IMR-90 (cell line): ENCODE data around the gene AMPD3. TPM values are rescaled to one million over a fixed set of nuclear protein-coding genes. Genes with fewer than 3 reads are reported as not detected.

Experiments
- ATAC-seq: fragments of 200-7000 bp; cut with Tn5 transposase; 2 replicates; pipeline ENCODE4 v1.9.1; 2020; ENCODE audit warnings: low read depth, mild to moderate bottlenecking, moderate library complexity
- BruUV-seq: library from RNA; stranded (reverse); fragments of 400-500 nt; replicated peaks from 2 replicates; lab custom pipeline; 2021; lab: Mats Ljungman, UMichigan
- CTCF ChIA-PET: fragments of 300-600 bp; formaldehyde crosslinking; extraction: SDS; loops from one replicate; lab custom pipeline; 2021; ENCODE audit warnings: antibody characterized with exemption; lab: Yijun Ruan, JAX
- POLR2A ChIA-PET: fragments of 300-600 bp; sonication (Branson Sonifier 250); formaldehyde crosslinking; loops from one replicate; lab custom pipeline; 2022; ENCODE audit warnings: antibody characterized with exemption; ENCODE audit not compliant: unreplicated experiment; lab: Charles Lee
- DNase-seq: peaks from one replicate; pipeline ENCODE4 v3.0.0; 2013
- H2AFZ ChIP-seq: replicated peaks from 2 replicates; pipeline ENCODE3; 2013; ENCODE audit warnings: low read length, mild to moderate bottlenecking; ENCODE audit not compliant: poor library complexity
- H2AK5ac ChIP-seq: 2 replicates; pipeline ENCODE4 v1.6.1; 2013; ENCODE audit warnings: low read depth, low read length, inconsistent platforms
- H2AK9ac ChIP-seq: replicated peaks from 2 replicates; pipeline ENCODE3; 2013; ENCODE audit warnings: mild to moderate bottlenecking, low read depth, low read length, moderate library complexity; ENCODE audit not compliant: poor library complexity
- H2BK120ac ChIP-seq: 2 replicates; pipeline ENCODE4 v1.6.1; 2013; ENCODE audit warnings: low read depth, low read length, inconsistent platforms
- H2BK15ac ChIP-seq: 3 replicates; pipeline ENCODE4 v1.6.1; 2013; ENCODE audit warnings: low read depth, low read length, inconsistent platforms
- H2BK20ac ChIP-seq: 2 replicates; pipeline ENCODE4 v1.6.1; 2013; ENCODE audit warnings: low read depth, mild to moderate bottlenecking, inconsistent platforms, low read length, moderate library complexity
- H2BK5ac ChIP-seq: 2 replicates; pipeline ENCODE4 v1.6.1; 2013; ENCODE audit warnings: mild to moderate bottlenecking, low read depth, low read length, inconsistent platforms; ENCODE audit not compliant: poor library complexity, severe bottlenecking
- H3K14ac ChIP-seq: replicated peaks from 2 replicates; pipeline ENCODE4 v1.6.1; 2013; ENCODE audit warnings: low read depth, low read length, inconsistent platforms
- H3K18ac ChIP-seq: 2 replicates; pipeline ENCODE4 v1.6.1; 2013; ENCODE audit warnings: low read depth, low read length, control low read depth
- H3K23ac ChIP-seq: 2 replicates; pipeline ENCODE4 v1.6.1; 2013; ENCODE audit warnings: low read depth, low read length, inconsistent platforms
- H3K27ac ChIP-seq: 2 replicates; pipeline ENCODE4 v1.5.1; 2013; ENCODE audit warnings: mild to moderate bottlenecking, control low read depth, low read length; ENCODE audit not compliant: insufficient read depth
- H3K27me3 ChIP-seq: 2 replicates; pipeline ENCODE4 v1.6.1; 2013; ENCODE audit warnings: low read length; ENCODE audit not compliant: control insufficient read depth, insufficient read depth
- H3K36me3 ChIP-seq: 2 replicates; pipeline ENCODE4 v1.6.1; 2013; ENCODE audit warnings: low read length, mixed read lengths; ENCODE audit not compliant: control insufficient read depth, insufficient read depth
- H3K4ac ChIP-seq: 2 replicates; pipeline ENCODE4 v1.6.1; 2013; ENCODE audit warnings: low read depth, low read length, inconsistent platforms
- H3K4me1 ChIP-seq: 2 replicates; pipeline ENCODE4 v1.6.1; 2013; ENCODE audit warnings: low read length, mixed read lengths; ENCODE audit not compliant: control insufficient read depth, insufficient read depth
- H3K4me2 ChIP-seq: 2 replicates; pipeline ENCODE4 v1.6.1; 2013; ENCODE audit warnings: low read depth, mild to moderate bottlenecking, control low read depth, low read length, moderate library complexity
- H3K4me3 ChIP-seq: 2 replicates; pipeline ENCODE4 v1.5.1; 2013; ENCODE audit warnings: low read depth, mild to moderate bottlenecking, control low read depth, low read length, moderate library complexity; ENCODE audit not compliant: insufficient read depth
- H3K56ac ChIP-seq: 2 replicates; pipeline ENCODE4 v1.6.1; 2013; ENCODE audit warnings: low read length, inconsistent platforms; ENCODE audit not compliant: insufficient read depth; ENCODE audit errors: extremely low read depth
- H3K79me1 ChIP-seq, 2 experiments: 2 replicates each; pipeline ENCODE4 v1.6.1; 2013; ENCODE audit warnings: low read length in 2 of 2, inconsistent platforms in 1 of 2, low read depth in 1 of 2
- H3K9ac ChIP-seq: 2 replicates; pipeline ENCODE4 v1.6.1; 2013; ENCODE audit warnings: low read depth, low read length, control low read depth
- H3K9me1 ChIP-seq: 2 replicates; pipeline ENCODE4 v1.6.1; 2013; ENCODE audit warnings: low read length, inconsistent platforms; ENCODE audit not compliant: insufficient read depth
- H3K9me3 ChIP-seq: 2 replicates; pipeline ENCODE4 v1.6.1; 2013; ENCODE audit warnings: low read length; ENCODE audit not compliant: control insufficient read depth, insufficient read depth
- H4K20me1 ChIP-seq: 2 replicates; pipeline ENCODE4 v1.6.1; 2013; ENCODE audit warnings: low read length, inconsistent platforms; ENCODE audit not compliant: insufficient read depth
- H4K5ac ChIP-seq: 2 replicates; pipeline ENCODE4 v1.6.1; 2013; ENCODE audit warnings: mild to moderate bottlenecking, low read depth, low read length, control low read depth
- H4K8ac ChIP-seq, 2 experiments: 2 replicates each; pipeline ENCODE4 v1.6.1; 2013; ENCODE audit warnings: low read depth in 2 of 2, low read length in 2 of 2, control low read depth in 1 of 2, inconsistent platforms in 1 of 2
- H4K91ac ChIP-seq: 2 replicates; pipeline ENCODE4 v1.6.1; 2013; ENCODE audit warnings: low read depth, low read length, inconsistent platforms; ENCODE audit not compliant: insufficient read depth
- BHLHE40 ChIP-seq: fragments of 150-350 bp; IDR thresholded peaks from 2 replicates; pipeline ENCODE4 v1.6.1; 2016; ENCODE audit warnings: mild to moderate bottlenecking, low read depth, low read length
- CHD1 ChIP-seq: IDR thresholded peaks from 2 replicates; pipeline ENCODE4 v1.6.1; 2012; ENCODE audit warnings: low read depth, low read length, improper control_type of control experiment
- FOS ChIP-seq: fragments of 150-350 bp; IDR thresholded peaks from 2 replicates; pipeline ENCODE4 v1.6.1; 2016; ENCODE audit warnings: low read depth, low read length
- MAZ ChIP-seq: IDR thresholded peaks from 2 replicates; pipeline ENCODE4 v1.6.1; 2012; ENCODE audit warnings: low read depth, mild to moderate bottlenecking, low read length, improper control_type of control experiment, moderate library complexity, borderline replicate concordance
- SMC3 ChIP-seq: fragments of 150-350 bp; IDR thresholded peaks from 2 replicates; pipeline ENCODE4 v1.6.1; 2016; ENCODE audit warnings: low read depth, mild to moderate bottlenecking, antibody characterized with exemption, low read length, moderate library complexity
- WGBS, 2 experiments: methylation state at CpG; one replicate each; pipeline versions ENCODE4 v1.1.5 to v1.1.7; 2013; ENCODE audit warnings: missing lambda C conversion rate in 2 of 2; ENCODE audit not compliant: insufficient read length in 1 of 2; ENCODE audit errors: extremely low coverage in 2 of 2; 5-methylcytosine and 5-hydroxymethylcytosine counted together
- dilution Hi-C: fragments of 300-500 bp; cut with HindIII; formaldehyde crosslinking; loops from one replicate; pipeline ENCODE4 v1.14.3; 2018; ENCODE audit warnings: low sequenced_read_pairs; ENCODE audit not compliant: unreplicated experiment
- in situ Hi-C: fragments of 300-500 bp; cut with MboI; formaldehyde crosslinking; loops from 3 replicates; pipeline ENCODE4 v1.14.3; 2019; ENCODE audit warnings: low sequenced_read_pairs, inconsistent platforms, mixed read lengths
- intact Hi-C: fragments of 100-400 bp; cut with micrococcal nuclease; formaldehyde crosslinking; loops from 2 replicates; pipeline ENCODE4 v1.10.0; 2022
- polyA plus RNA-seq, 3 experiments: library from polyadenylated mRNA; depleted of rRNA; stranded (reverse); fragments of >200 nt; gene quantifications; 2 replicates each; pipeline ENCODE4 v1.2.3, GENCODE V29; 2012; ENCODE audit warnings: low replicate concordance in 1 of 3
- total RNA-seq: library from RNA; depleted of rRNA; stranded (reverse); fragments of >200 nt; gene quantifications from 2 replicates; pipeline ENCODE4 v1.2.3, GENCODE V29; 2012
- TF ChIP-seq, protein P1 (sequence below): fragments of 150-350 bp; IDR thresholded peaks from 2 replicates; pipeline ENCODE4 v1.6.1; 2017; ENCODE audit warnings: mild to moderate bottlenecking, antibody characterized with exemption, low read length, low read depth

AMPD3 gene
- total and polyA plus RNA-seq, 2 of the 4 experiments (the other 2 are of a cell fraction), result 8.6 to 12.1 TPM

DNA sequence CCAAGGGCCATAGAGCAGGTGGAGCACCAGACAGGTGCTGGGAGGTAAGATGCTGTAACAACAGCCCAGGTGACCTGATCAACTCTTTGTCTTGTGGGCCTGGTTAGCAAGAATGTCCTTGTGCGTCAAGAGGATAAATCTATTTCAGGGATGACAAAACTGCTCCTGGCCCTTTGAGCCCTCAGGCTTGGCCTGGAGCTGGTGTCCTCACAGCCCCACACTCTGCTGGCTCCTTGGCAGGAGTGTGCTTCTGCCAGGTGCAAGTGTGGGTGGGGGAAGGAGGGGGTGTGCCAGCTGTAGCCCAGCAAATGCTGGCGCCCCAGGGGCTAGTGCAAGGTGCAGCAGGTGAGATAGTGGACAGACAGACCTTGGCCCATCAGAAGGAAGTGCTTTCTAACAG lies 19.5 kb downstream of the AMPD3 start:
- BruUV-seq, result no TSS peak
- H3K9me1 ChIP-seq, result peaks cover 10% of the 10 kb centered on the region; the same call in 1 of the 2 replicates
- intact Hi-C loops (no loop called here), in situ Hi-C loops (no loop called here), dilution Hi-C loops (no loop called here)
- no peak overlapping the region for H2BK15ac ChIP-seq
- TF ChIP-seq SMC3 (no peak), CHD1 (no peak), FOS (no peak), BHLHE40 (no peak), MAZ (no peak)
- TF ChIP-seq, protein P1, sequence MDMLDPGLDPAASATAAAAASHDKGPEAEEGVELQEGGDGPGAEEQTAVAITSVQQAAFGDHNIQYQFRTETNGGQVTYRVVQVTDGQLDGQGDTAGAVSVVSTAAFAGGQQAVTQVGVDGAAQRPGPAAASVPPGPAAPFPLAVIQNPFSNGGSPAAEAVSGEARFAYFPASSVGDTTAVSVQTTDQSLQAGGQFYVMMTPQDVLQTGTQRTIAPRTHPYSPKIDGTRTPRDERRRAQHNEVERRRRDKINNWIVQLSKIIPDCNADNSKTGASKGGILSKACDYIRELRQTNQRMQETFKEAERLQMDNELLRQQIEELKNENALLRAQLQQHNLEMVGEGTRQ, result no peak
- peaks cover 9 to 44% of the 10 kb centered on the region in 2 experiments for H3K79me1 ChIP-seq
- no peak overlapping the region for H4K5ac ChIP-seq
- H3K4me3 ChIP-seq, result no peak overlapping the region
- POLR2A ChIA-PET, result no interaction called here
- H2BK20ac ChIP-seq, result no peak overlapping the region
- no peaks in the 10 kb centered on the region for H3K9me3 ChIP-seq
- H3K4ac ChIP-seq, result no peak overlapping the region
- H4K91ac ChIP-seq, result no peak overlapping the region
- no peak overlapping the region for H3K23ac ChIP-seq
- H3K27me3 ChIP-seq, result no peaks in the 10 kb centered on the region
- no peak overlapping the region for H3K56ac ChIP-seq
- no peak overlapping the region for H2AFZ ChIP-seq
- H3K9ac ChIP-seq, result no peak overlapping the region
- H3K14ac ChIP-seq, result no peak overlapping the region
- H3K4me2 ChIP-seq, result no peak overlapping the region
- H2AK9ac ChIP-seq, result peak overlapping the region; percentile 55
- H3K18ac ChIP-seq, result no peak overlapping the region
- no peak overlapping the region for H2BK120ac ChIP-seq
- peaks cover 32% of the 10 kb centered on the region for H3K36me3 ChIP-seq
- ATAC-seq (no peak), DNase-seq (no peak)
- WGBS, 2 experiments, result no CpG with 5 or more reads among the region's 2 CpGs
- H4K8ac ChIP-seq, result no peak overlapping the region
- H3K27ac ChIP-seq, result no peak overlapping the region
- peaks cover 14% of the 10 kb centered on the region for H4K20me1 ChIP-seq
- CTCF ChIA-PET, result no interaction called here
- H2AK5ac ChIP-seq, result no peak overlapping the region
- H3K4me1 ChIP-seq, result no peaks in the 10 kb centered on the region
- H2BK5ac ChIP-seq, result no peak overlapping the region
